ENCODE results near the gene SPOP.

DNA sequence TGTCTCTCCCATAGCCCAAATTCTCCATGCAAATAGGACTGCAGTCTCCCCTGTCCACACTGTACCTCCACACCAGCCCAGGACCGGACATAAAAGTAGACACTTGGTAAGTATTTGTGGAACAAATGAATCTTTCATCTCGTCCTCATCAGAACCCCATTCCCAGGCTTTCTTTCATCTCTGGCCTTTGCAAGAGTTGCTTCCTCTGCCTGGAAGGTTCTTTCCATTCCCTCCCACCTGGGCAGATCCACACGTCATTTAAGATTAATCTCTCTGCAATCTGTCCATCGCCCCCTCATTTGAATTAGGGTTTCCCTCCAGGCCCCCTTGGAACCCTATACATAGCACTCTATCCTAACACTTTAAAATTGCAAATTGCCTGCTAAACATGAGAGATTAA, 106.1 kb downstream of the SPOP start:
- TF ChIP-seq, protein P1, sequence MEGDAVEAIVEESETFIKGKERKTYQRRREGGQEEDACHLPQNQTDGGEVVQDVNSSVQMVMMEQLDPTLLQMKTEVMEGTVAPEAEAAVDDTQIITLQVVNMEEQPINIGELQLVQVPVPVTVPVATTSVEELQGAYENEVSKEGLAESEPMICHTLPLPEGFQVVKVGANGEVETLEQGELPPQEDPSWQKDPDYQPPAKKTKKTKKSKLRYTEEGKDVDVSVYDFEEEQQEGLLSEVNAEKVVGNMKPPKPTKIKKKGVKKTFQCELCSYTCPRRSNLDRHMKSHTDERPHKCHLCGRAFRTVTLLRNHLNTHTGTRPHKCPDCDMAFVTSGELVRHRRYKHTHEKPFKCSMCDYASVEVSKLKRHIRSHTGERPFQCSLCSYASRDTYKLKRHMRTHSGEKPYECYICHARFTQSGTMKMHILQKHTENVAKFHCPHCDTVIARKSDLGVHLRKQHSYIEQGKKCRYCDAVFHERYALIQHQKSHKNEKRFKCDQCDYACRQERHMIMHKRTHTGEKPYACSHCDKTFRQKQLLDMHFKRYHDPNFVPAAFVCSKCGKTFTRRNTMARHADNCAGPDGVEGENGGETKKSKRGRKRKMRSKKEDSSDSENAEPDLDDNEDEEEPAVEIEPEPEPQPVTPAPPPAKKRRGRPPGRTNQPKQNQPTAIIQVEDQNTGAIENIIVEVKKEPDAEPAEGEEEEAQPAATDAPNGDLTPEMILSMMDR (IDR thresholded peaks at IDR 0.05): no peak
- no peak for TF ChIP-seq POLR2A (IDR thresholded peaks at IDR 0.05)
